ENCODE results near the gene DGKI.
"Not testable (repeated sequence)": the region's sequence is repeated elsewhere in the genome, so short reads cannot be mapped to it uniquely, and the experiment has no call there.

The DGKI gene

GRCh38 chr7:137835486-137836112, 11.2 kb downstream of the DGKI start:
- no peak for DNase-seq

DNA sequence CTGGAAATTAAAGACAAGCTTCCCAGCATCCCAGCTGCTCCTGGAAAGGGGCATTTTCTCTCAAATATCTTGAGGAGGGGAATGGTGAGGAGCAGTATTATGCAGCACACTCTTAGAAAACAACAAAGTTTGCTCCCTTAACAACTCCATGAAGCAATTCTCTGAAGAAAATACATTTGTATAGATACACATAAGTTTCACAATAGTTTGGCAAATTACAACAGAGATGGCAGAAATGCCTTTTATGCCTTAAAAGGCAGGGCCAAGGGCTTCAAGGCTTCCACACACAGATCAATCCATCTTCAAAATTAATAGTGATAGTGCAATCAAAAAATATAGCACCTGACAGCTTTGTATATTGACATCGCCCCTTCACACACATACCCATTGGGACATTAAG, 12.2 kb downstream of the DGKI start:
- no peak for DNase-seq

- DNase-seq = not testable (repeated sequence)
Measured at GRCh38 chr7:137832990-137833389, 13.8 kb downstream of the DGKI start.

- DNase-seq = no peak
Measured at GRCh38 chr7:137832382-137832781, 14.4 kb downstream of the DGKI start.

- not testable (repeated sequence) for DNase-seq
Measured at GRCh38 chr7:137831555-137831954, 15.2 kb downstream of the DGKI start.

- DNase-seq = no peak
Measured at GRCh38 chr7:137829337-137829992, 17.3 kb downstream of the DGKI start.

- DNase-seq = no peak
Measured at GRCh38 chr7:137828456-137828855, 18.3 kb downstream of the DGKI start.

DNA sequence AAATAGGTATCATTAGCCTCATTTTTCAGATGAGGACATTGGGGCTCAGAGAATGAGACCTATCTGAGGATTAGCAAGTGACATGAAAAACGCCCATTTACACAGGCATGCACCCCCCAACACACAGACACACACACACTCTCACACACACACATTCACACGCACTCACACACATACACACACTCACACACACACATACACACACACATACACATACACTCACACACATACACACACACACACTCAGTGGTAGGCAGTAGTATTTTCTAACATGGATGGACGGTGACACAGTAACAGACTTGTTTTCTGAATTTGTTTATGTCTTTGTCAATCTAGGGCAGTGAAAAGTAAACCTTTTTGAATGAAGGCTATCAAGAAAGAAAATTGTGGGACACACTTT, 21.3 kb downstream of the DGKI start:
- no peak for DNase-seq

- no peak for DNase-seq
Measured at GRCh38 chr7:137820677-137821420, 25.9 kb downstream of the DGKI start.

- DNase-seq = no peak
Measured at GRCh38 chr7:137820156-137820555, 26.6 kb downstream of the DGKI start.

- DNase-seq = no peak
Measured at GRCh38 chr7:137818036-137818435, 28.7 kb downstream of the DGKI start.

DNA sequence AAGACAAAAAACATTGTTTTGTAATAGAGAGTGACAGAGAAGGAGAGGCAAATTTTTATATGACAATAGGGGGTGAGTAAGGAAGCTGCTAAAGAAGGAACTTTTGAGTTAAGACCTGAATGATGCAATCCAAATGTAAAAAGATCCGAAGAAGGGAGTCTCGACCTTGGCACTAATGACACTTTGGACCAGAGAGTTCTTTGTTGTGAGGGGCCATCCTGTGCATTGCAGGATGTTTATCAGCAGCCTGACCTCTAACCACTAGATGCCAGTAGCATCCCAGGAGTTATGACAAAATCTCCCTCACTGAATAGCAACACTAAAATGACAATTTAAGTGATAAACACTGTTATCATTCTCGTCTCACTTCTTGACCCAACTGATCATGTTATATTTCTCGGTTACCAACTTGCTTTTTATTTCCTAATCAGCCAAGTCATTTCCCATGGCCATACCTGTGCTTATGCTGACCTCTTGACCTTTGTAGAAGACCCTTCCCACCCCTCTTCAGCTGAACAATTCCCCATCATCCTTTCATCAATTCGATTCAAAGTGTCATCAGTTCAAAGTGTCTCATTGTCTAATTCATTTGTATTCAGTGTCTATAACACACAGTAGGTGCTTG, 30.0 kb downstream of the DGKI start:
- DNase-seq = no peak

- DNase-seq = no peak
Measured at GRCh38 chr7:137813541-137813940, 33.2 kb downstream of the DGKI start.

- DNase-seq = no peak
Measured at GRCh38 chr7:137810248-137810647, 36.5 kb downstream of the DGKI start.

DNA sequence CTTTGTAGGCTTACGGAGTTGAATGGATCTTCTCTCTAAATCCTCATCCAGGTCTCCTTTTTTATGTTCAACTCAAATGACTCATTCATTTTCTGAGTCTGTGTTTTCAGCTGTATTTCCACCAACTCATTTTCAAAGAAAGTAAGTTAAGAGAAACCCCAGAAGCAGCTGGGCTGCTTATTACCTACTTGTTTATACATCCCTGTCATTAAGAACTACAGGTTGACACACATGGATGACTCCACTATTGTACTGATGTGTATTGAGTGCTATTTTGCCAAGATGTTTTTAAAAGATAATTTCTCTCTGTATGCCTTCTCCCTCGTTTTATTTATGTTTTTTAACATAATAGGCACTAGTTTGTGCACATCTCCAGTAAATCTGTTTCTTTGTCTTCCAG, 41.9 kb downstream of the DGKI start:
- DNase-seq = no peak

DNA sequence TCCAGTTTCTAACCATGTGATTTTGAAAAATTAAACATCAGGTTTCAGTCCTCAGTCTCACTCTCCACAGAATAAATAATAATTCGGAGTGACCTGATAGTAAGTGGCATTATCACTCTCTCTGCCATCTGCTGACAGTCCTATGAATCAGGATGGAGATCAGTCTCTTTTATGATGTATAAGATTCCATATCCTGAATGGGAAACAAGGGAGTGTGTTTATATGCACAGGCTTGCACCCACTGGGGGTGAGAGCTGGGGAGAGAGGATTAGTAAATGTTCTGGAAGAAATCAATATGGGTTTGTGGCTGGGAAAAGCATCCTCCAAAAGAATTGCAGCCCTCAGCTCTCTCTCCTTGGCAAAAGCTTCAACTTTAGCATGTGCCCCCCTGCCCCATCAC, 45.3 kb downstream of the DGKI start:
- no peak for DNase-seq

GRCh38 chr7:137801003-137801402, 45.8 kb downstream of the DGKI start:
- no peak for DNase-seq

DNA sequence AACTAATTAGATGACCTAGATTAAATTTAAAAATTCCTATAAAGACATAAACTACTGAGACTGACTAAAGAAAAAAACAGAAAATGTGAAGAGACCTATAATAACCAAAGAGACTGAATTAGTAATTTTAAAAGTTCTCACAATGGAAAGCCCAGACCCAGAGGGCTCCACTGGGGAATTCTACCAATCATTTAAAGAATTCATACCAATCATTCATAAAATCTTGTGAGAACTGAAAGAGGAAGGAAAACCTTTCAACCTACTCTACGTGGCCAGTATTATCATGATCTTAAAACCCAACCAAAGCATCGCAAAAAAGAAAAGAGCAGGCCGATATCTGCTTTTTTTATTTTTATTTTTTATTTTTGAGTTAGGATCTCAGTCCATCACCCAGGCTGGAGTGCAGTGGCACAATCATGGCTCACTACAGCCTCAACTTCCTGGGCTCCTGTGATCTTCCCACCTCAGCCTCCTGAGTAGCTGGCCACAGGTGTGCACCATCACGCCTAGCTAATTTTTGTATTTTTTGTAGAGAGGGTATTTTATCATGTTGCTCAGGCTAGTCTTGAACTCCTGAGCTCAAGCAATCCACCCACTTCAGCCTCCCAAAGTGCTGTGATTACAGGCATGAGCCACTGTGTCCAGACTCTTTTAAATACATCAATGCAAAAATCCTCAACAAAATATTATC, 48.6 kb downstream of the DGKI start:
- no peak for DNase-seq

DNA sequence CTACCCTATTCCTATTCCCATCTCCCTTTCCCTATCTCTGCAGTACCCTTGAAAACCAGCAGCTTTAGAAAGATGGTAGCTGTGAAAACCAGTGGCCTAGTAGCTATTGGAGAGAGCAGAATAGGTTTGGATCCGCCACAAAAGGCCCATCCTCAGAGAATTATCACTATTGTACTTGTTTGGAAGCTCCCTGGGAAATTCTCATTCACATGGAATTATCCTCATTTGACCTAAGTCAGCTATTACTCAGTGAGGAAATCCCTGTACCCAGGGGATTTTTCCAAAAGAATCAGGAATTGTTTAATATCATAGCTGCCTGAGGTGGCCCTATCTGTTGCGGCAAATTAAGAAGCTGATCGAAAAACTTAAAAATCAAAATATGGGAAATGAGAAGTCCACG, 51.6 kb downstream of the DGKI start:
- no peak for DNase-seq

- DNase-seq = no peak
Measured at GRCh38 chr7:137791930-137792329, 54.8 kb downstream of the DGKI start.

- DNase-seq = no peak
Measured at GRCh38 chr7:137790828-137791227, 55.9 kb downstream of the DGKI start.

DNA sequence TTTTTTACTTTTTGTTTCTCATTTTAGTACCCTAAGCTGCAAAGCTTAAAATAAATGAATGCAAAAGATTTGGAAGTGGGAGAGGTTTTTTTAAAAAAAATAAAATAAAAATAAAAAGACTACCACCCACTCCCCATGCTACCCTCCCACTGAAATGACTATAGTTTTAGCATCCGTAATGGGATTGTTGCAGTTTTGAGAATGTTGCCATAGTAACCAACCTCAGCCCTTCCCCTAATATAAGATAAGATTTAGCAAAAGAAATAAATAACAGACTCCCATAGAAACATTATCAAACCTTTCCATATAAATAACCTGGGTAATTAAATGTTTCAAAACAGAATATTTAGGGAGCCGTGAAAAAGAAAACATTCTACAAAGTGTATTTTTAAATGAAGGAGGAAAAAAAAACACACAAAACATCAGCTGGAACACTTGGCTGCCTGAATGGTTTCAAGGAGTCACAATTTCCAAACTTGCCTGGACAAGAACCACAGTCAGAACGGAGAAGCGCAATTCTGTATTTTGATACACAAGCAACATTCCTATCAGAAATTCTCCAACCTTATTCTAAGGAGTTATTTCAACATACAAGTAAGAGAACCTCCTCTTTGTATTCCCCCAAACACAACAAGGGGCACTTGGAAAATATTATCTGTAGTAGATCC, 57.4 kb downstream of the DGKI start:
- no peak for DNase-seq
